Uterus (tissue), 2 donors: ENCODE results near the gene AVPR2.

Source experiments
- CTCF ChIP-seq, 4 experiments: fragments of 200-600 bp in 2 of 4; fragments of 450-650 bp in 2 of 4; sonication (generic) in 2 of 4; IDR thresholded peaks; one replicate each; pipeline ENCODE4 v1.5.1; 2016 to 2019; ENCODE audit warnings: antibody characterized with exemption in 4 of 4, mild to moderate bottlenecking in 2 of 4, moderate library complexity in 1 of 4
- POLR2A ChIP-seq, 2 donors: fragments of 450-650 bp; IDR thresholded peaks; one replicate each; pipeline ENCODE4 v1.6.1; 2016; ENCODE audit warnings: antibody characterized with exemption in 2 of 2, mild to moderate bottlenecking in 1 of 2, moderate library complexity in 1 of 2

DNA sequence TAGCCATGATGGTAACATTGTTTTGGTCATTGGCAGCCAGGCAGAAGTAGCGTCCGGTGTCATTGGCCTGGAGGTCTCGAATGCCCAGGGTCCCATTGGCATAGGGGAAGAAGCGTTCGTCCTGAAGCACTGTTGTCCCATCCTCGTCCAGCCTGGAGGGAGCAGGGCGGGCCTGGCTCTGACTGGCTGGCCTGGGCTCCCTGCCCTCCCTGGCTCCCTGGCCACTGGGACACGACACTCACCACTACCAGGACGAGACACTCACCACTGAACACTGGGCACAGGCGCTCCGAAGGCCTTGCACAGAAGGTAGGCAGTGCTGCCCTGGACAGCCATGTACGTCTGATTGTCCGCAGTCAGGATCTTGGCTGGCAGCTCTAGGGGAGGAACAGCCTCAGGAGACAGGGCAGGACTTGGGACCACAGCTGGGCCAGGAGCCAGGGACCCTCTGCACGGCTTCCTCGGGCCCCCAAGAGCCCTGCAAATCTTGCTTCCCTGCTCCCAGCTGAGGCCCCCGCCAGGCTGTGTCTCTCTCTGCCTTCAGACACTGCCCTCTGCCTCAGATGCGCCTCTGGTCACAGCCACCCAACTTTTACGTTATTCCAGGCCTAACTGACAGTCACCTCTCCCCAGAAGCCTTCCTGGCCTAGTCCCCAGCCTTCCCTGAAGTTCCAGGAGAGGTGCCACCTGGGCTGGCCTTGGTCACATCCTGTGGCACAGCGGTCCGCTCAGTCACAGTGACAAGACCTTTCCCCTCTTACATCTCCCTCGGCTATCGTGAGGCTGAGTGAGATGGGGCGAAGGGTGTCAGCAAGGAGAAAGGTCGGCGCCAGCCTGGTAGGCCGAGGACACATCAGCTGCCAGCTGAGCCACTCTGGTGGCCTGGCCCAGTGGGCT is 35.6 kb upstream of the AVPR2 start:
- no peak for TF ChIP-seq CTCF (IDR thresholded peaks at IDR 0.05)
- TF ChIP-seq POLR2A (IDR thresholded peaks at IDR 0.05), result no peak
